Measurements from ENCODE around the gene ALAS2.

ALAS2 gene

GRCh38 chrX:55005256-55005655 lies 25.5 kb downstream of the ALAS2 start:
- no peak for TF ChIP-seq YY1 (tag by site-specific recombination; IDR thresholded peaks at IDR 0.05)
- ChIA-PET CTCF (no interaction called here), POLR2A (no interaction called here)
- Histone ChIP-seq H3K36me3 (ENCODE audit: control insufficient read depth in 2 of 2, insufficient read depth in 1 of 2, low read length in 2 of 2) (peaks cover 0 to 58% of the 10 kb centered on the region in 2 experiments; a peak in 2 of 3 replicates), H3K9me3 (ENCODE audit: control insufficient read depth, insufficient read depth, low read depth, low read length) (no peaks in the 10 kb centered on the region), H3K27ac (ENCODE audit: extremely low read depth, low read depth, low read length) (no peak overlapping the region), H3K4me3 (ENCODE audit: low read depth, low read length) (no peak overlapping the region), H3K4me1 (ENCODE audit: control insufficient read depth, insufficient read depth, low read length) (no peaks in the 10 kb centered on the region)

- ChIA-PET CTCF (interaction anchor here (0.7 to 1.2 kb wide), 2 partner anchors 112 to 1188 kb away, joined by 3 to 4 read pairs; no protein-coding TSS in a partner anchor), POLR2A (no interaction called here)
- Histone ChIP-seq H3K4me1 (ENCODE audit: control insufficient read depth, insufficient read depth, low read length) (no peaks in the 10 kb centered on the region), H3K9me3 (ENCODE audit: control insufficient read depth, insufficient read depth, low read depth, low read length) (no peaks in the 10 kb centered on the region), H3K4me3 (ENCODE audit: low read depth, low read length) (no peak overlapping the region), H3K27ac (ENCODE audit: extremely low read depth, low read depth, low read length) (no peak overlapping the region), H3K36me3 (ENCODE audit: control insufficient read depth in 2 of 2, insufficient read depth in 1 of 2, low read length in 2 of 2) (peaks cover 0 to 58% of the 10 kb centered on the region in 2 experiments; a peak in 2 of 3 replicates)
- TF ChIP-seq ZNF23 (tag by site-specific recombination; IDR thresholded peaks at IDR 0.05; ENCODE audit: borderline replicate concordance), result no peak
- TF ChIP-seq ZFP69B (tag by site-specific recombination; IDR thresholded peaks at IDR 0.05), result no peak
- no peak for TF ChIP-seq ZNF518A (tag by site-specific recombination; conservative IDR thresholded peaks at IDR 0.05; ENCODE audit: low read depth)
- no peak for TF ChIP-seq ZNF473 (tag by site-specific recombination; IDR thresholded peaks at IDR 0.05)
- no peak for TF ChIP-seq BCL11B (tag by site-specific recombination; IDR thresholded peaks at IDR 0.05; ENCODE audit: low read depth)
Measured at GRCh38 chrX:55004231-55004630, 26.5 kb downstream of the ALAS2 start.

- Histone ChIP-seq H3K36me3 (ENCODE audit: control insufficient read depth in 2 of 2, insufficient read depth in 1 of 2, low read length in 2 of 2) (peaks cover 0 to 34% of the 10 kb centered on the region in 2 experiments; a peak in 2 of 3 replicates), H3K9me3 (ENCODE audit: control insufficient read depth, insufficient read depth, low read depth, low read length) (no peaks in the 10 kb centered on the region), H3K4me3 (ENCODE audit: low read depth, low read length) (peak within 1 kb of the TSS; percentile 61), H3K27ac (ENCODE audit: extremely low read depth, low read depth, low read length) (peak within 1 kb of the TSS; percentile 61; the same call in 1 of the 2 replicates), H3K4me1 (ENCODE audit: control insufficient read depth, insufficient read depth, low read length) (no peaks in the 10 kb centered on the region)
- CTCF ChIA-PET, result interaction anchor here (0.6 to 3.5 kb wide), 7 partner anchors 10 to 927 kb away, joined by 3 to 11 read pairs (median 4); no protein-coding TSS in a partner anchor
- POLR2A ChIA-PET, result interaction anchor here (0.5 to 3.0 kb wide), 15 partner anchors 9 to 956 kb away, joined by 3 to 22 read pairs (median 4); partner anchors contain the start of genes ALAS2, PHF8, TRO and TSR2
- TF ChIP-seq ZNF302 (tag by site-specific recombination; IDR thresholded peaks at IDR 0.05; ENCODE audit: low read depth), result no peak
- TF ChIP-seq ZNF214 (tag by site-specific recombination; IDR thresholded peaks at IDR 0.05; ENCODE audit: borderline replicate concordance), result no peak
- no peak for TF ChIP-seq ZNF623 (tag by site-specific recombination; IDR thresholded peaks at IDR 0.05)
- no peak for TF ChIP-seq ZNF580 (tag by site-specific recombination; IDR thresholded peaks at IDR 0.05)
- no peak for TF ChIP-seq ZNF175 (tag by site-specific recombination; IDR thresholded peaks at IDR 0.05)
- TF ChIP-seq TCF7L2 (IDR thresholded peaks at IDR 0.05; ENCODE audit: borderline replicate concordance, low read depth, low read length), result no peak
- no peak for TF ChIP-seq ZNF664 (tag by site-specific recombination; IDR thresholded peaks at IDR 0.05)
- TF ChIP-seq ZNF658 (tag by site-specific recombination; IDR thresholded peaks at IDR 0.05), result no peak
- TF ChIP-seq PRDM10 (tag by site-specific recombination; IDR thresholded peaks at IDR 0.05), result peak; percentile 59
- no peak for TF ChIP-seq ZNF704 (tag by site-specific recombination; IDR thresholded peaks at IDR 0.05)
- TF ChIP-seq ZIC2 (tag by site-specific recombination; IDR thresholded peaks at IDR 0.05), result no peak
- peak; percentile 47 for TF ChIP-seq ZNF341 (tag by site-specific recombination; IDR thresholded peaks at IDR 0.05; ENCODE audit: low read depth)
- TF ChIP-seq ZNF366 (tag by site-specific recombination; conservative IDR thresholded peaks at IDR 0.05), result no peak
- no peak for TF ChIP-seq KLF10 (tag by site-specific recombination; IDR thresholded peaks at IDR 0.05)
Measured at GRCh38 chrX:54999717-55000598, 30.8 kb downstream of the ALAS2 start, which contains the start of gene APEX2. TSS of gene APEX2 (plus strand) at chrX:55000363. CDS start at chrX:55000423, 60 bp downstream.
